Sigmoid colon (tissue), 7 donors: ENCODE measurements around the gene CEACAM19. TPM values are rescaled to one million over a fixed set of nuclear protein-coding genes. Genes with fewer than 3 reads are reported as not detected.
A peak's percentile ranks its signal among the peaks of the same experiment; 100 is the strongest.
"Not testable (repeated sequence)": the region's sequence is repeated elsewhere in the genome, so short reads cannot be mapped to it uniquely, and the experiment has no call there.

Experiments used
- DNase-seq: peaks from one replicate; pipeline ENCODE4 v3.0.0-alpha.2; 2019
- H3K27ac ChIP-seq, 4 donors: fragments of 200-600 bp; sonication (generic); one replicate each; pipeline ENCODE4 v1.5.1; 2016 to 2019; ENCODE audit warnings: mild to moderate bottlenecking in 1 of 4
- H3K27me3 ChIP-seq, 3 donors: fragments of 200-600 bp; sonication (generic); one replicate each; pipeline ENCODE4 v1.5.1; 2019; ENCODE audit warnings: mild to moderate bottlenecking in 1 of 3
- H3K36me3 ChIP-seq, 4 donors: fragments of 200-600 bp; sonication (generic); one replicate each; pipeline ENCODE4 v1.5.1; 2016 to 2019
- H3K4me1 ChIP-seq, 4 donors: fragments of 200-600 bp; sonication (generic); one replicate each; pipeline ENCODE4 v1.5.1; 2017 to 2019
- H3K4me3 ChIP-seq, 4 donors: fragments of 200-600 bp; sonication (generic); one replicate each; pipeline ENCODE4 v1.5.1; 2017 to 2019; ENCODE audit warnings: mild to moderate bottlenecking in 2 of 4, moderate library complexity in 1 of 4
- H3K9me3 ChIP-seq, 4 donors: fragments of 200-600 bp in 3 of 4; sonication (generic) in 3 of 4; one replicate each; pipeline versions ENCODE4 v1.5.1 to v1.6.1; 2013 to 2019
- CTCF ChIP-seq, 4 experiments: fragments of 450-650 bp in 3 of 4; fragments of 200-600 bp in 1 of 4; IDR thresholded peaks; one replicate each; pipeline ENCODE4 v1.5.1; 2016 to 2019; ENCODE audit warnings: antibody characterized with exemption in 4 of 4, mild to moderate bottlenecking in 3 of 4, moderate library complexity in 2 of 4
- EP300 ChIP-seq, 4 donors: sonication (generic); formaldehyde crosslinking; IDR thresholded peaks; one replicate each; pipeline ENCODE4 v1.6.1; 2017; ENCODE audit warnings: antibody characterized with exemption in 4 of 4
- POLR2A ChIP-seq, 2 donors: fragments of 450-650 bp; IDR thresholded peaks; one replicate each; pipeline ENCODE4 v1.6.1; 2016; ENCODE audit warnings: antibody characterized with exemption in 2 of 2, mild to moderate bottlenecking in 2 of 2, moderate library complexity in 2 of 2
- POLR2AphosphoS5 ChIP-seq, 4 donors: sonication (generic); formaldehyde crosslinking; IDR thresholded peaks; one replicate each; pipeline ENCODE4 v1.6.1; 2017; ENCODE audit warnings: antibody characterized with exemption in 4 of 4
- WGBS, 2 donors: extraction: QIAGEN DNeasy Blood & Tissue Kit; methylation state at CpG; one replicate each; pipeline ENCODE4 v1.1.7; 2013; 5-methylcytosine and 5-hydroxymethylcytosine counted together
- intact Hi-C: fragments of 100-400 bp; cut with DNase I; formaldehyde crosslinking; loops from one replicate; pipeline ENCODE4 v1.15.1; 2023
- polyA plus RNA-seq, 3 donors: library from polyadenylated mRNA; stranded (reverse); fragments of 200-250 nt; gene quantifications; one replicate each; pipeline ENCODE4 v1.2.3, GENCODE V29; 2013
- total RNA-seq, 4 donors: library from RNA; depleted of rRNA; stranded (reverse); fragments of >200 nt; gene quantifications; one replicate each; pipeline ENCODE4 v1.1.0, GENCODE V29; 2016
- donor health status: healthy with polysubstance abuse.
- donor health status: Bipolar disorder and iron deficiency.
- donor health status: healthy.

CEACAM19 gene
- total and polyA plus RNA-seq, 7 donors, result 0.60 to 5.3 (median 1.4) TPM

- Histone ChIP-seq H3K36me3 (no peaks in the 10 kb centered on the region), H3K27ac (peak overlapping the region in 1 of 4 donors; percentile 71), H3K9me3 (no peaks in the 10 kb centered on the region), H3K4me1 (peaks cover 0 to 12% (median 0%) of the 10 kb centered on the region in 4 donors), H3K27me3 (no peaks in the 10 kb centered on the region), H3K4me3 (no peak overlapping the region)
- DNase-seq, result no peak
- intact Hi-C loops, result no loop called here
- TF ChIP-seq POLR2A (IDR thresholded peaks at IDR 0.05), result no peak
- no peak for TF ChIP-seq EP300 (IDR thresholded peaks at IDR 0.05)
- no peak for TF ChIP-seq POLR2AphosphoS5 (IDR thresholded peaks at IDR 0.05)
- TF ChIP-seq CTCF (IDR thresholded peaks at IDR 0.05), result no peak
- 75 to 76% methylated on average over 1 of the region's 1 CpG for WGBS, 2 donors
Observed at GRCh38 chr19:44626048-44626624, 45.1 kb upstream of the CEACAM19 start.

GRCh38 chr19:44627631-44628030 lies 43.7 kb upstream of the CEACAM19 start:
- intact Hi-C loops, result no loop called here
- DNase-seq, result no peak
- Histone ChIP-seq H3K4me1 (peaks cover 0 to 12% (median 0%) of the 10 kb centered on the region in 4 donors), H3K27ac (no peak overlapping the region), H3K4me3 (no peak overlapping the region), H3K36me3 (no peaks in the 10 kb centered on the region), H3K27me3 (no peaks in the 10 kb centered on the region), H3K9me3 (no peaks in the 10 kb centered on the region)
- TF ChIP-seq CTCF (IDR thresholded peaks at IDR 0.05) (no peak), POLR2A (IDR thresholded peaks at IDR 0.05) (no peak), EP300 (IDR thresholded peaks at IDR 0.05) (no peak), POLR2AphosphoS5 (IDR thresholded peaks at IDR 0.05) (no peak)
- WGBS, 2 donors, result 94% methylated on average over 4 of the region's 4 CpGs

GRCh38 chr19:44628793-44629192 lies 42.5 kb upstream of the CEACAM19 start:
- H3K27ac ChIP-seq, result no peak overlapping the region
- H3K9me3 ChIP-seq, result no peaks in the 10 kb centered on the region
- no peaks in the 10 kb centered on the region for H3K36me3 ChIP-seq
- H3K4me3 ChIP-seq, result no peak overlapping the region
- intact Hi-C loops, result no loop called here
- no peaks in the 10 kb centered on the region for H3K27me3 ChIP-seq
- peaks cover 0 to 12% (median 0%) of the 10 kb centered on the region in 4 donors for H3K4me1 ChIP-seq
- DNase-seq, result no peak
- WGBS, 2 donors, result 90 to 94% methylated on average over 3 of the region's 3 CpGs
- TF ChIP-seq CTCF (IDR thresholded peaks at IDR 0.05), result no peak
- TF ChIP-seq EP300 (IDR thresholded peaks at IDR 0.05), result no peak
- TF ChIP-seq POLR2A (IDR thresholded peaks at IDR 0.05), result no peak
- no peak for TF ChIP-seq POLR2AphosphoS5 (IDR thresholded peaks at IDR 0.05)

- H3K4me3 ChIP-seq, H3K27ac ChIP-seq, H3K4me1 ChIP-seq, intact Hi-C loops, H3K9me3 ChIP-seq, DNase-seq, H3K36me3 ChIP-seq, H3K27me3 ChIP-seq: not testable (repeated sequence)
- 79 to 90% methylated on average over 8 of the region's 8 CpGs for WGBS, 2 donors
Observed at GRCh38 chr19:44631611-44632010, 39.7 kb upstream of the CEACAM19 start.

GRCh38 chr19:44634058-44634457 lies 37.2 kb upstream of the CEACAM19 start:
- H3K27me3 ChIP-seq, H3K36me3 ChIP-seq, H3K27ac ChIP-seq, H3K9me3 ChIP-seq, DNase-seq, H3K4me3 ChIP-seq, H3K4me1 ChIP-seq, intact Hi-C loops: not testable (repeated sequence)
- WGBS, 2 donors, result 47 to 69% methylated on average over 5 of the region's 5 CpGs

- intact Hi-C loops, result no loop called here
- peaks cover 0 to 4% (median 0%) of the 10 kb centered on the region in 4 donors for H3K9me3 ChIP-seq
- H3K27me3 ChIP-seq, result no peaks in the 10 kb centered on the region
- TF ChIP-seq POLR2AphosphoS5 (IDR thresholded peaks at IDR 0.05) (no peak), POLR2A (IDR thresholded peaks at IDR 0.05) (no peak), CTCF (IDR thresholded peaks at IDR 0.05) (no peak)
- H3K4me3 ChIP-seq, result no peak overlapping the region
- no peaks in the 10 kb centered on the region for H3K36me3 ChIP-seq
- H3K27ac ChIP-seq, result no peak overlapping the region
- 97 to 99% methylated on average over 2 of the region's 2 CpGs for WGBS, 2 donors
- H3K4me1 ChIP-seq, result no peaks in the 10 kb centered on the region
- no peak for DNase-seq
Observed at GRCh38 chr19:44634785-44635184, 36.5 kb upstream of the CEACAM19 start.
